Measurements from ENCODE around the gene EXT2.

The EXT2 gene

DNA sequence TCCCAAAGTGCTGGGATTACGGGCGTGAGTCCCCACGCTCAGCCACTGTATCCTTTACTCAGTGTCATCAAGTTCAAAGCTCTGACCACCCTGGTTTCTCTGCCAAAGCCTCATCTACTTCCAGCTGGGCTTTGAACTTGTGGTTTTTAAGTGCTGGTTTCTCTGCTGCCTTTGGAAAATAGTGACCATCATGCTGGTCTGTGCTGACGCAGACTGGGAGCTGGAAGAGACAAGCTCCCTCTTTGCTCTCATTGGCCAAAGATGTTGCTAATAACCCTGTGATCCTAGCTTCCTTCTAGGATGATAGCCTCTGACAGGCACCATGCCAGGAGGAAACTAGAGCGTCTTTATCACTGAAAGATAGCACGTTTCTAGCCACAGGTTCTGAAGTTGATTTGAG is 152.0 kb downstream of the EXT2 start:
- FAIRE-seq: no peak

DNA sequence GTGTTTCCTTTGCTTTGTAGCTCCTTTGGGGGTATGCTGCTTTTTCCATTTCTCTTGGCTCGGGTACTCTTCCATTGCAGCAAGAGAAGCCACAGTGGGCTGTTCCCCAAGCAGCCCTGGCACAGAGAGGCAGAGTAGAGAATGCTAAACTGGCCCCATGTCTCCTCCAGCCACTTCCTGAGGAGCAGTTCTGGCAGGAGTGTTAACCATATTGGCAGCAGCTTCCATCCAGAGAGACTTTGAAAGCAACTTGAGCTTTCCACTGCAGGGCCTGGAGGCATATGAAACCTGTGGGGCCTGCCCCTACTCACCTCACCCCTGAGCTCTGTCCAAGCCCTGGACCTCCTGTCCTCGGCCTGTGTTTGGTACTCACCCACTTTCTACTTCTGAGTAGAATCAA is 152.6 kb downstream of the EXT2 start:
- no peak for FAIRE-seq

- no peak for FAIRE-seq
Observed at GRCh38 chr11:44250421-44250820, 154.9 kb downstream of the EXT2 start.

- FAIRE-seq: no peak
Observed at GRCh38 chr11:44252999-44253602, 157.6 kb downstream of the EXT2 start.

GRCh38 chr11:44255406-44256071 is 160.1 kb downstream of the EXT2 start:
- FAIRE-seq: no peak

GRCh38 chr11:44256673-44257291 is 161.3 kb downstream of the EXT2 start:
- no peak for FAIRE-seq

- no peak for FAIRE-seq
Observed at GRCh38 chr11:44257338-44258189, 162.1 kb downstream of the EXT2 start.

DNA sequence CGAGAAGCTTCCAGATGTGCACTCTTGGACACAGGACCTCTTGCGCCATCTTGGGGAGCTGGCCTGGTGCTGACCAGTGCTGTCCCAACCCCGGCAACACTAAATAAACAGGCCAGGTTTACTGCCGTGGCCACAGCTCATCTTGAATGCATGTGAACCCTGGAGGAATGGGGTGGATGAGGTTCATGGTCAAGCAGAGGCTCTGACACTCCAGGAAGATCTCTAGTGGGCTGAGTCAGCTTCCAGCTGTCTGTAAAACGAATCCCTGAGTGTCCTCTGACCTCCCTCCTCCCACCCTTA is 162.7 kb downstream of the EXT2 start:
- no peak for FAIRE-seq

DNA sequence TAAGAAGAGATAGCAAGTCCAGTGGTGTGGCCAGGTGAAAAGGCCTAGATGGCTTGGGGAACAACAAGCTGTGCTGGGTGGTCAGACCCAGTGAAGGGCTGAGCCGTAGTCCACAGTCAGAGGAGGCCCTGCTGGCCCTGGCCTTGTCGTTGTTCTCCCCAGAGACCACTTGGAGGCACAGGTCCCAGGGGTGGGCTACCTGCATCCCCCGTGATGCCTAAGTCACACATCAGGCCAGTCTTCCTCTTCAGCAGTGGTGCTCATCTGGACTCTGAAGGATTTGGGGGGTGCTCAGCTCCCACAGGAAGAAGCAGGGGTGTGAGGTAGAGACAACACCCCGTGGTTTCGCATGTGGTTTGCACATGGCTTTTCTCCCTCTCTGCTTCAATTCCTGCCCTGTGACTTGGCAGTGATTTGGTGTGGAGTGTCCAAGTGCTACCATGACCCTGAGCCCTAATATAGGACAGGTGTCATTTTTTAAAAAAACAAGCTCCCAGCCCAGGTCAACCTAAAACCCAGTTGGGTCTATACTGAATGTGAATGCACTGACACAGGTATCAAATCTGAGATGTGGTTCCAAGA is 163.5 kb downstream of the EXT2 start:
- no peak for FAIRE-seq

GRCh38 chr11:44260081-44260480 is 164.6 kb downstream of the EXT2 start:
- FAIRE-seq: no peak

GRCh38 chr11:44261800-44262591 is 166.5 kb downstream of the EXT2 start:
- no peak for FAIRE-seq

DNA sequence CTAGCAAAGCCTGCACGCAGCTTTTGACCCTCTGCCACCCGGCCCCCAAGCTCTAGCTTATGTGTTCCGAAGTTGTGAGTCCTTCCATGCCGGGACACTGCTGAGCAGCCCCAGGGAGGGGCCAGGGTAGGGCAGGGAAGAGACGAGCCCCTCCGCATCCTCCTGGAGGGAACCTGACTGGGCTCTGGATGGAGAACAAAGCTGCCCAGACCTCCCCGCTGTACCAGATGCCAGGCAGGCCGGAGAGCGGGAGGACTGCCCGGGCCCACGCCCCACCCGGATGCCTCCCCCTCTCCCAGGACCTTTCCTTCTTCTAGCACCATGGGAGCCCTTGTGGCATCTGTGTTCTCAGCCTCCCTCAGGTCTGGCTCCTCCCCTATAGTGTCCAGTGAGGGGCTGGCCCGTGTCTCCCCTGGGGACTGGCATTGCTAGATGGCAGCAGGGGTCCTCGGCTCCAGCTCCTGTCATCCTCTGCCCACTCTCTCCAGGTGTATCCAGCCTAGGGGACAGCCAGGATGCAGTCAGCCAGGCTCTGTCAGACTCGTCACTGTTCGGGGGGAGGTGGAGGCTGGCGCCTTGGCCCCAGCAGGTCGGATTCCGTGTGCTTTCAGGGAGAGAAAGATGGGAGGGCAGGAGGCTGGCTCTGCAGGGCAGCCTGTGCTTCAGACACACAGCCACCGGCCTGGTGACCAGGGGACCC is 168.4 kb downstream of the EXT2 start:
- no peak for FAIRE-seq

- no peak for FAIRE-seq
Observed at GRCh38 chr11:44264438-44264749, 168.9 kb downstream of the EXT2 start.

DNA sequence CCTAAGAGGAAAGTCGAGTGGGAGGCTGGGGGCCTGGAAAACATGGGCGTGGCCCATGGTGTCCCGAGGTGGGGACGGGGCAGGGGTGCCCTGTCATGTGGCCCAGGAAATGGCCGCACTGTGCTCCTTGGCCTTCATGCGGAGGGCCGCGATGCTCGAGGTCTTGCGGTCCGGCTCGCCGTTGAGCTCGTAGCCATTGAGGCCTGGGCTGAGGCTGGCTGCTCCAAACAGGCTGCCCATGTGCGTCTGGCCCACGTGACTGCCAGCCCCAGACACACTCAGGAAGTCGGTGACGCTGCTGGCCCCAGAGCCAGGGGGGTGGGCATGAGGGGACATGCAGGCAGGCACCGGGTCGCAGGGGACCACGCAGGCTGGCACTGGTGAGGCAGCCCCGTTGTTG is 169.3 kb downstream of the EXT2 start:
- no peak for FAIRE-seq

GRCh38 chr11:44266056-44266780 is 170.7 kb downstream of the EXT2 start:
- FAIRE-seq: no peak

DNA sequence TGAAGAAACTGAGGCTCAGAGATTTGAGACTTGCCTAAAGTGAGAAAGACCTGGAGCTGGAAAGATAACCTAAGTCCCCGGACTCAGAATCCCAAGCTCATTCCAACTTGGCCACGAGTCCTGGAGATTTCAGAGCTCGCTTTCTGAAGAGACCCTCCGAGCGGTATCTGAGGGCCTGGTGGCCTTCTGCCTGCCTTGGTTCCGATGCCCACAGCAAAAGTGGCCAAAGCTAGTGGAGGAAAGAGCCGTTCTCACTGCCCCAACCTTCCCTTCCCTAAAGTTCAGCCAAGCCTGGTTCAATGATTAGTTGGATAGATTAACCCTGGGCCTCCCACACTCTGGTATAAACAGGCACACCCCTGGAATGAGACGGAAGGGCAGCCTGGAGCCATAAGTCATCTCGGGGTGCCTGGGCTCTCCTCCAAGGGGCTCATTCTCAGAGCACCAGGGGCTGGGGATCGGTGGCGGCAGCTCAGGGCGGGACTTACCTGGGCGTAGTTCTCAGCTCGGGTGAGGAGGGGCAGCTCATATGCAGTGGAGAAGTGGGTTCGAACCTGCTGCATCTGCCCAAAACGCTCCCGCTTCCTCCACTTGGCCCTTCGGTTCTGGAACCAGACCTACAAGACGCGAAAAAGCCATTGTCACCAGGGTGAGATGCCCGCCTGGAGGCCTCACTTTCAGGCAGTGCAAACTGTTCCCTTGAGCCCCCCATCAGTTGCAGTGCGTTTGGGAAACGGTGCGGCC is 171.7 kb downstream of the EXT2 start:
- FAIRE-seq: no peak

GRCh38 chr11:44267750-44268613 is 172.5 kb downstream of the EXT2 start:
- FAIRE-seq: no peak

DNA sequence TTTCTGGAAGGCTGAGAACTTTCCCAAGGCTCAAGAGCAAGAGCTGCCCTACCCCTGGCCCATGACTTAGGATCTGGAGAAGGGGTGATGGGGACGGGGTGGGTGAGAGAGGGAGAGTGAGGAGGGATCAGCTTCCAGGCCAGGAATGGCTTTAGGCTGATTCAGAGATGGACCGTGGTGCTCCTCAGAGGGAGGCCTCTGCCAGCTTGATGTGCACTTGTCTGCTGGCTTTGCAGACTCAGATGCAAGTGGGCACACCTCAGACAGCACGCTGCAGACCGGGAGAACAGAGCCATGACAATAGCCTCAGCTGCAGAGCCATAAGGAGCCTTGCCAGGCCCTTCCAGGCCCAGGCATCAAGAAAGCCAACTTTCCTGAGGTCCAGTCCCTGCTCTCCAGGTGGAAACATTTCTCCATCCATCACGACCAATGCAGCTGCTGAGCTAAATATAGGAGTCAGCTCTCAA is 173.2 kb downstream of the EXT2 start:
- no peak for FAIRE-seq
